Pancreas (tissue), 10 donors: ENCODE results near the gene SLC49A3. TPM values are rescaled to one million over a fixed set of nuclear protein-coding genes. Genes with fewer than 3 reads are reported as not detected.

Experiments used
- ATAC-seq, 4 donors: fragments of 200-7000 bp; cut with Tn5 transposase; one replicate each; pipeline versions ENCODE4 v1.8.0 to v1.9.1; 2020; ENCODE audit warnings: mild to moderate bottlenecking in 4 of 4, moderate library complexity in 4 of 4
- DNase-seq, 6 donors: peaks; one replicate each; pipeline ENCODE4 v3.0.0-alpha.2; 2020
- FAIRE-seq: peaks from 2 replicates; lab custom pipeline; 2012; peaks lifted over from hg19 to GRCh38; lab: Jason Lieb, UNC
- H3K27ac ChIP-seq, 4 donors: fragments of 200-600 bp; sonication (generic); 1 replicate in 3 of 4; 2 replicates in 1 of 4; pipeline versions ENCODE4 v1.5.0 to v1.8.0; 2020
- H3K27me3 ChIP-seq, 4 donors: fragments of 200-600 bp; one replicate each; pipeline ENCODE4 v1.8.0; 2021
- H3K36me3 ChIP-seq, 3 donors: fragments of 200-600 bp; sonication (generic) in 1 of 3; one replicate each; pipeline versions ENCODE4 v1.5.0 to v1.8.0; 2020 to 2021
- H3K4me1 ChIP-seq, 3 donors: fragments of 200-600 bp; one replicate each; pipeline ENCODE4 v1.8.0; 2021
- H3K4me3 ChIP-seq, 4 donors: fragments of 200-600 bp; sonication (generic) in 2 of 4; one replicate each; pipeline versions ENCODE4 v1.5.0 to v1.8.0; 2020 to 2021
- H3K9me3 ChIP-seq, 4 donors: fragments of 200-600 bp; one replicate each; pipeline ENCODE4 v1.8.0; 2021
- CTCF ChIP-seq, 4 donors: fragments of 200-600 bp; sonication (generic) in 3 of 4; IDR thresholded peaks; one replicate each; pipeline versions ENCODE4 v1.5.0 to v1.8.0; 2021; ENCODE audit warnings: antibody characterized with exemption in 4 of 4
- WGBS, 2 donors: extraction: QIAGEN DNeasy Blood & Tissue Kit; methylation state at CpG; one replicate each; pipeline ENCODE4 v1.1.7; 2013; 5-methylcytosine and 5-hydroxymethylcytosine counted together
- intact Hi-C, 3 donors: fragments of 100-400 bp; cut with DNase I; formaldehyde crosslinking; loops; one replicate each; pipeline versions ENCODE4 v1.11.1 to v1.14.2; 2022
- polyA plus RNA-seq, 2 donors: library from polyadenylated mRNA; stranded (reverse); fragments of 200-250 nt; gene quantifications; one replicate each; pipeline ENCODE4 v1.2.3, GENCODE V29; 2013
- total RNA-seq, 6 donors: library from RNA; stranded (reverse); fragmentation: NEBNext Ultra II Directional in 4 of 6; extraction: Animal tissue kit (Norgen Biotek cat#: 25700) in 4 of 6; gene quantifications; one replicate each; pipeline versions ENCODE4 v1.2.1 to v1.2.4, GENCODE V29; 2021 to 2023
- donor health status: healthy with polysubstance abuse.
- donor health status: DM: no; HTN: no; CAD: no; lungs with moderate emphysema.
- donor health status: DM: no; HTN: no; CAD: no.
- donor health status: control.
- donor health status: control.
- donor health status: Bipolar disorder and iron deficiency.
- donor health status: DM: yes; HTN: yes; CAD: no.
- donor health status: DM: no; HTN: no; CAD: no.
- donor health status: DM: no; HTN: no; CAD: no.
- donor health status: DM: yes; HTN: yes; CAD: no.

SLC49A3 gene
- total and polyA plus RNA-seq, 8 donors = 3.3 to 20.8 (median 6.1) TPM

GRCh38 chr4:692771-693554 is 4.0 kb upstream of the SLC49A3 start:
- WGBS, 2 donors = 63 to 71% methylated on average over 32 of the region's 32 CpGs
- FAIRE-seq = no peak
- no peak for ATAC-seq
- TF ChIP-seq CTCF (IDR thresholded peaks at IDR 0.05) = no peak
- Histone ChIP-seq H3K4me1 (peaks cover 0 to 3% (median 0%) of the 10 kb centered on the region in 3 donors), H3K9me3 (no peaks in the 10 kb centered on the region), H3K27me3 (no peaks in the 10 kb centered on the region), H3K36me3 (no peaks in the 10 kb centered on the region), H3K4me3 (no peak overlapping the region), H3K27ac (no peak overlapping the region)
- DNase-seq = peak in 1 of 6 donors; percentile 38
- intact Hi-C loops = no loop called here

- FAIRE-seq = no peak
- Histone ChIP-seq H3K4me3 (peak overlapping the region in 1 of 4 donors; percentile 44), H3K27me3 (no peaks in the 10 kb centered on the region), H3K36me3 (no peaks in the 10 kb centered on the region), H3K4me1 (peaks cover 0 to 10% (median 0%) of the 10 kb centered on the region in 3 donors), H3K27ac (peak overlapping the region; percentile 68 to 82 (median 74)), H3K9me3 (no peaks in the 10 kb centered on the region)
- peak in 1 of 6 donors; percentile 36 for DNase-seq
- no peak for TF ChIP-seq CTCF (IDR thresholded peaks at IDR 0.05)
- no peak for ATAC-seq
- WGBS, 2 donors = 79 to 88% methylated on average over 8 of the region's 8 CpGs
- intact Hi-C loops = no loop called here
Measured at GRCh38 chr4:689723-690122, 772 bp upstream of the SLC49A3 start.

GRCh38 chr4:687971-688853 is 739 bp downstream of the SLC49A3 start:
- Histone ChIP-seq H3K27me3 (no peaks in the 10 kb centered on the region), H3K36me3 (no peaks in the 10 kb centered on the region), H3K9me3 (no peaks in the 10 kb centered on the region), H3K4me1 (peaks cover 0 to 10% (median 0%) of the 10 kb centered on the region in 3 donors), H3K4me3 (peak overlapping the region; percentile 1 to 44 (median 30)), H3K27ac (peak overlapping the region; percentile 68 to 82 (median 74))
- intact Hi-C loops = no loop called here
- TF ChIP-seq CTCF (IDR thresholded peaks at IDR 0.05) = no peak
- DNase-seq = peak in 4 of 6 donors; percentile 42 to 77 (median 62)
- FAIRE-seq = no peak
- 48 to 55% methylated on average over 24 to 26 of the region's 26 CpGs for WGBS, 2 donors
- peak; percentile 10 to 64 (median 44) for ATAC-seq

GRCh38 chr4:687048-687970 is 1.6 kb downstream of the SLC49A3 start:
- no peak overlapping the region for H3K4me3 ChIP-seq
- 64 to 70% methylated on average over 34 to 38 of the region's 38 CpGs for WGBS, 2 donors
- ATAC-seq = peak; percentile 68 to 85 (median 77)
- H3K9me3 ChIP-seq = no peaks in the 10 kb centered on the region
- no peaks in the 10 kb centered on the region for H3K27me3 ChIP-seq
- TF ChIP-seq CTCF (IDR thresholded peaks at IDR 0.05) = no peak
- peak; percentile 73 to 88 (median 80) for DNase-seq
- intact Hi-C loops = no loop called here
- peak overlapping the region; percentile 42 to 82 (median 74) for H3K27ac ChIP-seq
- H3K36me3 ChIP-seq = no peaks in the 10 kb centered on the region
- no peak for FAIRE-seq
- H3K4me1 ChIP-seq = peaks cover 0 to 10% (median 0%) of the 10 kb centered on the region in 3 donors
